ENCODE data around the gene CFAP298.

The CFAP298 gene

DNA sequence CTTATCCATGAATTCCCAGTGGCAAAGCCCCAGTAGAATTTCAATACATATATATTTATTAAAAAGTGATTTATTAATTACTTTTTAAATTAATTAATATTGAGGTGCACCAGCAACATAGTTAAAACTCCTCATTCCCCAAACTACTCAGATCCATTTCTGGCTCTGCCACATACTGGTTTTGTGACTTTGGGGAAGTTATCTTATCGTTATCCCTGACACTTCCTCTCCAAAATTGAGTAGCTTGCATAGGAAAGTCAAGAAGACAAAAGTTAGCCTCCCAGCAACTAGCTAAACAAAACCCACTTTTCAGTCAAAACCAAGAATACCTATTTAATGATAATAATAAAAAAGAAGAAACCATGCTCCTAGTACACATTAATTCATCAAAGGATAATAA is 62.7 kb downstream of the CFAP298 start:
- no peak overlapping the region for H3K4me3 ChIP-seq (ENCODE audit: low read depth in 1 of 2, low read length in 1 of 2)
- H3K27ac ChIP-seq = no peak overlapping the region
- TF ChIP-seq, protein P1, sequence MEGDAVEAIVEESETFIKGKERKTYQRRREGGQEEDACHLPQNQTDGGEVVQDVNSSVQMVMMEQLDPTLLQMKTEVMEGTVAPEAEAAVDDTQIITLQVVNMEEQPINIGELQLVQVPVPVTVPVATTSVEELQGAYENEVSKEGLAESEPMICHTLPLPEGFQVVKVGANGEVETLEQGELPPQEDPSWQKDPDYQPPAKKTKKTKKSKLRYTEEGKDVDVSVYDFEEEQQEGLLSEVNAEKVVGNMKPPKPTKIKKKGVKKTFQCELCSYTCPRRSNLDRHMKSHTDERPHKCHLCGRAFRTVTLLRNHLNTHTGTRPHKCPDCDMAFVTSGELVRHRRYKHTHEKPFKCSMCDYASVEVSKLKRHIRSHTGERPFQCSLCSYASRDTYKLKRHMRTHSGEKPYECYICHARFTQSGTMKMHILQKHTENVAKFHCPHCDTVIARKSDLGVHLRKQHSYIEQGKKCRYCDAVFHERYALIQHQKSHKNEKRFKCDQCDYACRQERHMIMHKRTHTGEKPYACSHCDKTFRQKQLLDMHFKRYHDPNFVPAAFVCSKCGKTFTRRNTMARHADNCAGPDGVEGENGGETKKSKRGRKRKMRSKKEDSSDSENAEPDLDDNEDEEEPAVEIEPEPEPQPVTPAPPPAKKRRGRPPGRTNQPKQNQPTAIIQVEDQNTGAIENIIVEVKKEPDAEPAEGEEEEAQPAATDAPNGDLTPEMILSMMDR (IDR thresholded peaks at IDR 0.05) = no peak
- no peaks in the 10 kb centered on the region for H3K27me3 ChIP-seq
- H3K9me3 ChIP-seq = no peaks in the 10 kb centered on the region
- no peaks in the 10 kb centered on the region for H3K36me3 ChIP-seq
- H3K4me1 ChIP-seq (ENCODE audit: control insufficient read depth in 1 of 2, insufficient read depth in 1 of 2, low read depth in 1 of 2, low read length in 1 of 2) = no peaks in the 10 kb centered on the region

Measured in neutrophil (primary cell).